SK-N-DZ (cell line): ENCODE results near the gene MPO.

Source experiments
- DNase-seq: peaks from one replicate; pipeline ENCODE4 v3.0.0-alpha.2; 2015; ENCODE audit warnings: low spot score

MPO gene

GRCh38 chr17:58306131-58306951 is 25.6 kb upstream of the MPO start:
- DNase-seq, result no peak

GRCh38 chr17:58305626-58306025 is 24.9 kb upstream of the MPO start:
- DNase-seq, result no peak

DNA sequence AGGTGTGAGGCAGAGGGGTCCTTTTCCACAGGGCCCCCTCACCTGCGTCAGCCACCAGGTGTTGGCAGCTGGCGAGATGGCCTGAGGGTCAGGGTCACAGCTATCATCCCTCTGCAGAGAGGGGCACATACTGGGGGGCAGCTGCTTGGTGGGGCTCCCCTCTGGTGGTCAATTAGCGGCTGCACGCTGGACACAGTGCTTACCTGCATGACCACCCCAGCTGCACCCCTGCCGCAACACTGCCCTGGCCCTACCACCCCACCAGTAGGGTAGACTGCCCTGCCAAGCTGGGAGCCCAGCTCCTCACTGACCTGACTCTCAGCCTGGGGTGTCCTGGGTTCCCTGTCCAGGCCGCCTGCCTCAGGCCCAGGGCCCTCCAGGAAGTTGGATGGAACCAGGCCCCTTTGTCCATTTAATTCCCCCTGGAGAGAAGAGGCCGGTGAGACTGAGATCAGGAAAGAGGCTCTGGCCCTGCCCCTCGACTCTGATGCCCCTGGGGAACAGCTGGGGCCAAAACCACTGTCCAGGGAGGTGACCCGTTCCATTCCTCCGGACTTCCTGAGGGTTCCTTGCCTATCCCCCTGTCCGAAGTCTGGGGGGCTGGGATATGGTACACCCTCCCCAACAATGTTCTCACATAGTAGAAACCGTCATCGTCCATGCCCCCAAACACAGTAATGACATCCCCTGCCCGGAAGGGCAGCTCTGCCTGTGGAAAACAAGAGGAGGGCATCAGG is 24.2 kb upstream of the MPO start:
- DNase-seq, result no peak

GRCh38 chr17:58303971-58304749 is 23.4 kb upstream of the MPO start:
- peak; percentile 71 for DNase-seq

DNA sequence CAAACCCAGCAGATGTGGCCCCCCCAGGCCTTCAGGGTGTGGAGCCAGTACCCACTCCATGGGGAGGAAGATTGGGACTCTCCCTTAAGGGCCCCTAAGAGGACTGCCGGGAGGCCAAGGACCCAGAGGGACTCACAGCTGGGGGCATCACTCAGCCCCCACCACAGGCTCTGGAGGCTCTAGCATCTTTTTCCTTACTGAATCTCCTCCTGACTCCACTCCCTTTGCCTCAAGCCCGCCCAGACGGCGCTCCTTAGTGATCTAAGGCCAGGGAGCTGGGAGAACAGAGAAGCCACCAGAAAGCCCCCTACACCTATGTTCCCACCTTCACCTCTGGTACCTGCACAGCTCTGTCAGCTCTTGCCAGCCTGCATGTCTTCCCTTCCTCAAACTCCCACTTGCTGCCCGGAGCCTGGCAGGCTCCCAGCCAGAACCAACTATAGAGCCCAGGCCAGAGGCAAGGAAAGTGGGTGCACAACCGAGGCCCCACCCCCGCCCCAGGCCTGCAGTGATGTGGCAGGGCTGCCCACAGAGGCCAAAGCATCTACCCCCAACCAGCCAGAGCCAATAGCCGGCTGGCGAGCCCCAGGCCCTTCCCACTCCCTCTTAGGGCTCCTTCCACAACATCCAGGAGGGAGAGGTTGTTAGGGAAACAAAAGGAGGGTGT is 22.3 kb upstream of the MPO start:
- DNase-seq, result no peak

GRCh38 chr17:58302171-58302918 is 21.6 kb upstream of the MPO start:
- no peak for DNase-seq

DNA sequence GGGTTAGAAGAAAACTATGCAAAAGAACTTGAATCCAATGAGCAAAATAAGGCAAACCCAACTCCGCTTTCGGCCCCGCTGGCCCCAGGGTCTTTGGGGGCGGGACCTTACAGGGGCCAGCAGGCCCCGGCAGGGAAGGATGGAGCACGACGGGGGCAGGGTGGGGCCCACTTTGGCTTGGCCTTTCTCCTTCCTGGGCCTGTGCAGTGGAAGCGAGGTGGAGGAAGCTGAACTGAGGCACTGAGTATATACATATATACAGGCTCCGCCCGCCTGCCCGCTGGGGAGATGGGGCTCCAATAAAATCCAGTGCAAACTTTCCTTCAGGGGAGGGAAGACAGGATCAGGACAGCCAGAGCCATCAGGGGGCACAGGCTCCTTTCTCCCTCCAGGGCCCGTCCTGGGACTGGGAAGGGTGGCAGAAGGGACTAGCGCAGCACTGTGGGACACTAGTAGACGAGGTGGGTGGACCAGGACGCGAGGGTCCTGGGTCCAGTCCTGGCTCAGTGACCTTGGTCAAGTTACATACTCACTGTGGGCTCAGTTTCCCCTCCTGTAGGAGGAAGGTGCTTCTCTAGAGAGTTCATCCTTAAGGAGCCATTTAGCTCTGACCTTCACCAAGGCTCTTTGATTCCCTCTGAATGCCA is 20.9 kb upstream of the MPO start:
- DNase-seq, result no peak

DNA sequence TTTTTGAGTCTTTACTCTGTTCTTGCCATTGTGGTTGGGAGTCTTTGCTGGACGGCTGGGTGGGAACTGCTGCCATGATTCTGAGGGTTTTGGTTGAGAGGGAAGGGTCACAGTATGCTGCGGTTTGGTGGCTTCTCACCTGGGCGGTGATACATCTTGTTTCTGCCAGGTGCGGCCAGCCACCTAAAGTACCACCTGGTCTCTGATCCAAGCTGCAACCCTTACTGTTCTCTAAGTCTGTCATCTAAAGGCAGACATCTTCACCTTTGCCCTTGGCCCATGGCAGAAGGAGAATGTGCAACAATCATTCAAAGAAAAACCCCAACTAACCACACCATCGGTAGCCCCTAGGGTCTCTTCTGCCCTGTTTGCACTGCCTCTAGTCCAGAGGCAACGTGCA is 19.6 kb upstream of the MPO start:
- DNase-seq, result no peak

DNA sequence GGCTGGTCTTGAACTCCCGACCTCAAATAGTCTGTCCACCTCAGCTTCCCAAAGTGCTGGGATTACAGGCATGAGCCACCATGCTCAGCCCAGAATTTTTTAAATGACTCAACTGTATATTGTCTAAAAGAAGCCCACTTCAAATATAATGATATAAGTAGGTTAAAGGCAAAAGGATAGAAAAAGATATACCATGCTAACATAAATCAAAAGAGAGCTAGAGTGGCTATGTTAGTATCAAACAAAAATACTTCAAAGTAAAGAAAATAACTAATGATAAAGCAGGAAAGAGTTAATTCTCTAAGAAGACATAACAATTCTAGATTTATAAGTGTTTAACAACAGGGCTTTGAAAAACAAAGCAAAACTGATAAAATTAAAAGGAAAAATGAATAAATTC is 13.3 kb upstream of the MPO start:
- no peak for DNase-seq

DNA sequence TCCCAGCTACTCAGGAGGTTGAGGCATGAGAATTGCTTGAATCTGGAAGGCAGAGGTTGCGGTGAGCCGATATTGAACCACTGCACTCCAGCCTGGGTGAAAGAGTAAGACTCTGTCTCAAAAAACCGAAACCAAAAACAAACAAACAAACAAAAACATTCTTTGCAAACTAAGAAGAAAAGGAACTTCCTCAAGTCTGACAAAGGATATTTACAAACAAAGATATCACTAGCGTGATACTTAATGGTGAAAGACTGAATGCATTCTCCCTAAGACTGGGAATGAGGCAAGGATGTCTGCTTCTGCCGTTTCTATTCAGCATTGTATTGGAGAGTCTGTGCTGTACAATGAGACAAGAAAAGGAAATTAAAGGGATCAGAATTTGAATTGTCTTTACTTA is 10.5 kb upstream of the MPO start:
- no peak for DNase-seq

- no peak for DNase-seq
These were observed 9.1 kb upstream of the MPO start for GRCh38 chr17:58289869-58290268.

- no peak for DNase-seq
These were observed 4.7 kb upstream of the MPO start for GRCh38 chr17:58285422-58285810.

DNA sequence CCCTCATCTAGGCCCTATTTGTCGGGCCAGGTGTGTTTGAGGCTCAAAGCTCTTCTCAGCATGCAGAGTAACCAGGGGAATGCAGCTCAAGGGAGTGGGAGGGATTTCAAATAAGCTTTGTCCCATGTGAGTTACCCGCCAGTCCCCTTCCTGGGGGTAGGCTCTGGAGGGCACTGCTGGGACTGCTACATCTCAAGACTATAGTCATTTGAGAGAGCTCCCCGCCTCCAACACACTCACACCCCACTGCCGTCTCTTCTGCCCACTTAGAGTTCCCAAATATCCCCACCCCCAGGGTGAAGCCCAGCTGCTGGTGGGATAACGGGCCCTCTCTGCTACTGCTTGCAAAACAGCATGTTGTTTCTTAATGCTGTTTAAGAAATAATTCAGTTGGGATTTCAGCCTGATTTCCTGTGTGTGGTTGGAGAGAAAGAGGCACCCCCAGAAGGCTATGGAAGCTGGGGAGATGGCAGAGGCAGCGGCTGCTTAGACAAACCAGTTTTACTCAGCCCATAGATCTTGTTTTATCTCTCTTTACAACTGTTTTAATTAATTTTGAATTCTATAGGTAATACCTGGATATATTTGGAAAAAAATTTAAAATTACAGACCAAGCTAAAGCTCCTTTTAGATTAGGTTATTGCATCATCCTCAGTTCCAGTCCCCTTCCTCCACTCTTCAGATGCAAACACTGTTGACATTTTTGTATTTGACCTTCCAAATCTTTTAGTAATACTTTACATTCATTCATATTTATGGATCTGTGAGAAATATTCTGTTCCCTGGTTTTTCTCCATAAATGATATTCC is 4.1 kb upstream of the MPO start:
- DNase-seq, result no peak

DNA sequence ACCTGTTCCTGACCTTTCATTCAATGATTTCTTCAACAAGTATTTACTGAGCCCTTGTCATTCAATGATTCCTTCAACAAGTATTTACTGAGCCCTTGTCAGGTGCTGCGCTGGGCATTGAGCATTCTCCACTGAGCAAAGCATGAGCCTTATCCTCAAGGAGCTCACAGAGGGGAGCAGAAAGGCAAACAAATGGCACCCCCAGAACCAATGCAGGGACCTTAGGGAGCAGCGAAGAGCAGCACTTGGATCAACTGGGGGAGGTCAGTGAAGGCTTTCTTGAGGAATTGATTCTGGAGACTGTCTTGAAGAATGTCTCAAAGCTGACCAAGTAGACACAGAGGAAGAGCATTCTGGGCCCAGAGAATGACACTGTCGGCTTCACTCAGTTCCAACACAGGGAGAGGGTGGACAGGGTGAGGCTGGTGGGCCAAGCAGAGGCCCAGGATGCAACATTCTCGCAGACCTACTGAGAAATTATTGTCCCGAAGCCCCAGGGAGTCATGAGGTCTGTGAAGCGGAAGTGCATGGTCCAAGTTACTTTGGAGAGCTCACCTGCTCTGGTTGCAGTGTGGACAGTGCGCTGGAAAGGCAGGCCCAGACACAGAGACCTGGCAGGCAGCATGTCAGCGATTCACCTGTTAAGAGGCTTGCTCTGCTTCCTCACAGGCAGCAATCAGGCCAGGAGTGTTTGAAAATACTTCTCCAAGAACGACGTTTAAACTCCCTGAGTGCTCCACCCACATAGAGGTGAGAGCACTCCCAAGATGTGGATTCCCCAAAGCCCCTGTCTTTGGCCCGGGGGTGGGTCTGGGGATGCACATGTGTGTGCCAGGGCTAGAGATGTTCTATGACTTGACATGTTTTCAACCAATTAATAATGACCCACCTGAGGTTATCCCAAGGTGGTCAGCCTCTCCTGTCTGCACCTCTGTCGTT is 3.2 kb upstream of the MPO start:
- no peak for DNase-seq

DNA sequence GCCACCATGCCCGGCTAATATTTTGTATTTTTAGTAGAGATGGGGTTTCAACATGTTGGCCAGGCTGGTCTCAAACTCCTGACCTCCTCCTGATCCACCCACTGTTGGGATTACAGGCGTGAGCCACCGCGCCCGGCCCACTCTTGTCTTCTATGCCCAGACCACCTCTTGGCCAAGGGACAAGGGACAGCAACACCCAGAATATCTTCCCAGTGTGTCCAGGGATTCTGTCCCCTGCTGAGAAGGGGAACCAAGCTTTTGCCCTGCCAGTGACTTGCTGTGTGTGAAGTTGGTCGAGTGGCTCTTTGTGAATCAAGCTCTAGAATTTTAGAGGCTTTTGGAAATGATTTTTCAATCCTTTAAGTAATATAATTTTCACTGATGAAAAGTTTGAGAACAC is 1.7 kb upstream of the MPO start:
- no peak for DNase-seq

DNA sequence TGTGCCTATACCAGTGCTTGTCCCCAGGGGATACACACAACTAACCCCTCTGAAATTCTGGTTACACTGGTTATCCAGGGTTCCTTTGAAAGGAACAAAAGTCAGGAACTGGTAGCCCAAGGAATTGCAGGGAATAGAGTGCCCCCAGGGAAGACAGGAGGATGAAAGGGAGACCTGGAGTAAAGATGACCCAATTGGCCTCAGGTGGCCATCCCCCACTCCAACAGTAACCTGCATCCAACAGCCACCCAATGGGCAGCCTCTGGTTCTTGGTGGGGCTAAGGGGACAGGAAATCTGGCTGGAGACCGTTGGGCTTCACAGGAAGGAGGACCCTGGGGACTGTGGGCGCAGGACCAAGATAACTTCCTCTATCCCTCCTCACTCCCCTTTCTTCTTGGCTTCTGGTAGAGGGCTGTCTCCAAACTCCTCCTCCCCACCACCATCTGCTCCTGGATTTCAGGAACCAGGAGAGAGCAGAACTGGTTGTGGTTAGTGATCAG is 826 bp upstream of the MPO start:
- DNase-seq, result no peak

DNA sequence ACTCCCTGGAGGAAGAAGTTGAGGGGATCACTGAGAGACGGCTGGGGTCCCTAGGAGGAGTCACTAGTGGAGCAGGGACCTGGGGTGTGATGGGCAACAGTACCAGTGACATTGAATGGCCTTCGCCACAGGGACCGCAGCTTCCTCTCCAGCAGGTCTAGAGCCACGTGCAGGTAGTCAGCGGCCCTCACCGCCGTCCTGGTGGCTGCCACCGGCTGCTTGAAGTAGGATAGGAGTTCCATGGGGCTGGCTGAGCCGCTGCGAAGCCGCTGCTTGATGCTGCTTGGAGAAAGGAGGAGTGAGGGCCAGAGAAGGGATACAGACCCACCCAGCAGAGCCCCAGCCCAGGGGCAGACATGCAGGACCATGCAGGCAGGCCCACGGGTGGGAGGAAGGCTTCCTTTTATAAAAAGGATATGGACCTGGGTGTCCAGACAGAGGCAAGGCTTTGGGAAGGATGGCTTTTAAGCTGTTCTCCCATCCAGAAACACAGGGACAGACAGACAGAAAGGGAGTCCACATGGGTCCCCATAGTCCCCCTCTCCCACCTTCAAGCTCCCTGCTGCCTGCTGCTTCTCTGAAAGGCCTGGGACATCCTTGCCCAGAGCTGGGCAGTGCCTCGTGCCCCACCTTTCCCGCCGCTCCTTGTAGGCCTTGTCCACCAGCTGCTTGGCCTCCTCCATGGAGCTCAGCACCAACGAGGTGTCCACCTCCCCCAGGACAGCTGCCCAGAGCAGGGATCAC is 827 bp downstream of the MPO start:
- DNase-seq, result no peak
